Stimulated activated CD4-positive, alpha-beta T cell treated with anti-CD3 and anti-CD28 coated beads, Interleukin-15, amount 100 ng/mL, for 24 hours (primary cell): ENCODE measurements around the gene TBCD.

ENCODE experiments used
- DNase-seq: peaks from one replicate; pipeline ENCODE4 v3.0.0-alpha.2; 2020

Gene TBCD

GRCh38 chr17:82812058-82812457 lies 60.2 kb downstream of the TBCD start:
- DNase-seq, result no peak

DNA sequence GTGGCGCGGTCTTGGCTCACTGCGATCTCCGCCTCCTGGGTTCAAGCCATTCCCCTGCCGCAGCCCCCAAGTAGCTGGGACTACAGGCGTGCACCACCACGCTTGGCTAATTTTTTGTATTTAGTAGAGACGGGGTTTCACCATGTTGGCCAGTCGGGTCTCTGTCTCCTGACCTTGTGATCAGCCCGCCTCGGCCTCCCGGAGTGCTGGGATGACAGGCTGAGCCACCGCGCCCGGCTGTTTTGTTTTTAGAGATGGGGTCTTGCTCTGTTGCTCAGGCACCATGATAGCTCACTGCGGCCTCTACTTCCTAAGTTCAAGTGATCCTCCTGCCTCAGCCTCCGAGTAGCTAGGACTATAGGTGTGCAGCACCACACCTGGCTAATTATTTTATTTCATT lies 60.7 kb downstream of the TBCD start:
- no peak for DNase-seq

DNA sequence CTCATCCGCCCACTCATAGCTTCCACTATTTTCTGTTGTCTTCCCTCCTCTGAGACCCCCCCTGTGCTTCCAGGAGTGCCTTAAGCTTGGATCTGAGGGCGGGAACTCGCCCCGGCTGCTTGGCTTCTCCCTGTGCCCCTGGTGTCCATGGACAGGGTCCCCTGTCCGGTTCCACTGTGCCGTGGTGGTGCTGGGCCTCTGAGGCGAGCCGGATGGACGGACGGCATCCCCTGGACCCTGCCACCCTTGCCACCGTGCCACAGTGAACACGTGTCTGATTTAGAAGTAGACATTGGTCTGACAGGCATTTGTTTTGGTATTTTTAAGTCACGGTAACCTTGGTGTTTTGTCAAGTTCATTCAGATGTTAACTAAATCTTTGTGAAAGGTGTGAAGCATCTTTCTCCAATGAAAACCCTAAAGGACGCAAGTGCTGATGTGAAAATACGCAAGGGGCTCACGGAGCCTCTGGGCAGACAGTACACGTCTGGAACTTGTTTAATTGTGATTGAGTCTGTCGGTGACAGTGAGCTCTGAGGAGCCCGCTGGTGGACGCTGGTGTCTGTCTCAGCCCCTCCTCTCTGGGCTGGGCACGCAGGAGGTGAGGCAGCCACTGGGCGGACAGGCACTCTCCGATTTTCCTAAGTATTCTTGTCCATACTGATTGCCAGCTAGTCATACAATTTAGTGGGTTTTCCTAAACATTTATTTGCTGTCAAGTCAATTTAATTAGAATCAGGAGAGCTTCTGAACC lies 61.6 kb downstream of the TBCD start:
- no peak for DNase-seq

DNA sequence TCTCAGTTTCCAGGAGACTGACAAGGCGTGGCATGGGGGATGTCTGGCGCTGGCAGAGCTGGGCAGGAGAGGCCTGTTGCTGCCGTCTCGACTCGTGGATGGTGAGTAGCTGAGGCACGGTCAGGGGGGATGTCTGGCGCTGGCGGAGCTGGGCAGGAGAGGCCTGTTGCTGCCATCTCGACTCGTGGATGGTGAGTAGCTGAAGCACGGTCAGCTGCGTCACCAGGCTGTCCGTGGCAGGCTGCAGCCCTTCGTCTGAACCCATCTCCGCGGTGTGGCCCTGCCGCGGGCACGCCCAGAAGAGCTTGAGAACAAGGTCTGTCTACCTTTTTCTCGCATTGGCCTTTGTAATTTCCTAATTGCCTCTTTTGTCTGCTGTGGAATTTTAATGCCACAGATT lies 63.0 kb downstream of the TBCD start:
- no peak for DNase-seq

DNA sequence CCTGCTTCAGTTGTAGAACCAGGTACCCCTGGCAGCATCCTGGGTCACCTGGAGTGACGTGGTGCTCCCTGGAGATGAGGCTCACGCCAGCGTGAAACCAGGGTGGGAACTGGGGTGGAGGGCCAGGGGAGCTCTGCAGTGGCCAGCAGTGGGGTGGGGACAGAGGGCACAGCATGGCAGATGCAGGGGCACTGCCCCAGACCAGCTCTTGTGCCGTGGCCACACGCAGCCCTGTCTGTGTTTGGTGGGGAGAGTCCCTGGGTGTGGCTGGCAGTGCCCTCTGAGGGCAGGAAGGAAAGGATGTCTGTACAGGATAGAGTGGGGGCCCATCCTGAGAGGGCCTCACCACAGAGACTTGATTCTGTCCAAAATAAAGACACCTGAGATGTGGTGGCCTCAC lies 63.5 kb downstream of the TBCD start:
- no peak for DNase-seq

GRCh38 chr17:82815790-82816305 lies 64.0 kb downstream of the TBCD start:
- DNase-seq, result no peak

DNA sequence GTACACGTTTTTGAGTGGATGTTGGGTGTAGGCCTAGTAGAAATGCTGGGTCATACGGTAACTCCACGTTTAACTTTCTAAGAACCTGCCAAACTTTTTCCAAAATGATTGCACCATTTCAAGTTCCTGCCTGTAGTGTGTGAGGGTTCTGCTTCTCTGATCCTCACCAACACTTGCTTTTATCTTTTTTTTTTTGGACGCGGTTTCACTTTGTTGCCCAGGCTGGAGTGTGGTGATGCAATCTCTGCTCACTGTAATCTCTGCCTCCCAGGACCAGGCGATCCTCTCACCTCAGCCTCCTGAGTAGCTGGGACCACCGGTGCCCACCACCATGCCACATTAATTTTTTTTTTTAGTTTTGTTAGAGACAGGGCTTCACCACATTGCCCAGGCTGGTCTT lies 64.5 kb downstream of the TBCD start:
- DNase-seq, result no peak

- no peak for DNase-seq
These were observed 66.1 kb downstream of the TBCD start for GRCh38 chr17:82817947-82818346.

GRCh38 chr17:82820278-82821251 lies 68.7 kb downstream of the TBCD start:
- DNase-seq, result no peak

GRCh38 chr17:82821554-82821953 lies 69.7 kb downstream of the TBCD start:
- DNase-seq, result no peak

DNA sequence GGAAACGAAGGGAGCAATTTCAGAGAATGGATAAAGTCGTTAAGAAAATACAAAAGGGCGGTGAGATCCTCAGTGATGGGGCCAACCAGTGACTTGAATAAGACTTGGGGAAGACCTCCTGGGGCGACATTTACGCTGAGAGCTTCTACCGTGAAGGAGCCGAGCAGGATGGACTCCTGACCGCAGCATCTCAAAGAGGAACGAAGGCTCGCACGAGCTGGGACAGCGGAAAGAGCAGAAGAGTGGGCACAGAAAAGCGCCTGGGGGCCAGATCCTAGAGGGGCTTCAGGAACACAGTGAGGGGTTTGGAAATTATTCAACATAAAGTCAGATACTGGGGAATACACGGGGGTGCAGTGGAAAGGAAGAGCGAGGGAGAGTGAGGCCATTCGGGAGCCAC lies 70.4 kb downstream of the TBCD start:
- no peak for DNase-seq

- no peak for DNase-seq
These were observed 71.1 kb downstream of the TBCD start for GRCh38 chr17:82823004-82823403.

- DNase-seq, result no peak
These were observed 73.8 kb downstream of the TBCD start for GRCh38 chr17:82825540-82826124.

DNA sequence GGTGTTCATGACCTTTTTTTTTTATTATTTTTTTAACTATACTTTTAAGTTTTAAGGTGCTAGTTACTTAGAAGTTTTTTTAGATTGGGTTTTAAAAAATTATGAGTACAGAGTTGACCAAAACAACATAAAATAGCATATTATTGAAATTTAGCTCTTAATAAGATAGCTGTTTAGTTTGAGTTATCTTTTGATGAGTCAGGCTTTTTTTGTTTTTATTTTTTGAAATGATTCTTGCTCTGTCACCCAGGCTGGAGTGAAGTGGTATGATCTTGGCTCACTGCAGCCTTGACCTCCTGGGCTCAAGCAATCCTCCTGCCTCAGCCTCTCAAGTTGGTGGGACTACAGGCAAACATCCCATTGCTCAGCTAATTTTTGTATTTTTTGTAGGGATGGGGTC lies 74.3 kb downstream of the TBCD start:
- no peak for DNase-seq

DNA sequence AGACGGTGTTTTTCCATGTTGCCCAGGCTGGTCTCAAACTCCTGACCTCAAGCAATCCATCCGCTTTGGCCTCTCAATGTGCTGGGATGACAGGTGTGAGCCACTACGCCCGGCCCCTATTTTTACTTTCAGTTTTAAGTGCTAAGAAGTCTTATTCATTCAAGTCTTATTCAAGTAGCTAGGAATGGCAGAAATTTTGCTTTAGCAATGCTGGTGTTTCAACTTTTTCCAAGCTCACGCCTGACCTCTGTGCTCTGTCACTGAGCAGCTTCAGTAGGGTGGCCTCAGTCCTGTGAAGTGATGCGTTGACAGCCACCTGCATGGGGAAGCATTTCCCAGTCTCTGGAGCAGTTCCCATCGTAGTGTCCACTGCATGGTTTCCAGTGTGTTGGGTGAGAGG lies 75.1 kb downstream of the TBCD start:
- no peak for DNase-seq

DNA sequence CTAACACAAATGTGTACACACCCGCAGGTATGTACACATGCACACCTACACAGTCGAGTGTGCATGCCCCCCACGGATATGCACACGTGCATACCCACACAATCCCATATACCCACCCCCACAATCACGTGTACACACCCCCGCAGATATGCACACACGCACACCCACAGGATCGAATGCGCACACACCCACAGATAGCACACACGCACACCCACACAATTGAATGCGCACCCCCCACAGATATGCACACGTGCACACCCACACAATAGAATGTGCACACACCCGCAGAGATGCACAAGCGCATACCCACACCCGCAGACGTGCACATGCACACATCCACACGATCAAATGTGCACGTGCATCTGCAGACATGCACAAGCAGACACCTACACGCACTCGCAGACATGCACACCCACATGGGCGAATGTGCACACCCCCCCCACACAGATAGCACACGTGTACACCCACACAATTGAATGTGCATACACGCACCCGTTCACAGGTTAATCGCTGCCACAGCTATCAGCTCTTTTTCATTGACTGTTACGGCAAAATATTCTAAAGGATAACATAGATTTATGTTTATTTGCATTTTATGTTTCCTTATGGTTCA lies 77.1 kb downstream of the TBCD start:
- no peak for DNase-seq

- no peak for DNase-seq
These were observed 78.4 kb downstream of the TBCD start for GRCh38 chr17:82830249-82830661.

- no peak for DNase-seq
These were observed 79.4 kb downstream of the TBCD start for GRCh38 chr17:82831041-82831817.

- no peak for DNase-seq
These were observed 79.9 kb downstream of the TBCD start for GRCh38 chr17:82831818-82832200.

GRCh38 chr17:82832411-82832810 lies 80.5 kb downstream of the TBCD start:
- no peak for DNase-seq

GRCh38 chr17:82832881-82833475 lies 81.1 kb downstream of the TBCD start:
- no peak for DNase-seq

GRCh38 chr17:82835122-82835521 lies 83.3 kb downstream of the TBCD start:
- no peak for DNase-seq
